GM12878 (cell line): ENCODE data around the gene MRPL49. TPM values are rescaled to one million over a fixed set of nuclear protein-coding genes. Genes with fewer than 3 reads are reported as not detected.

Source experiments
- ATAC-seq: fragments of 200-7000 bp; cut with Tn5 transposase; 3 replicates; pipeline ENCODE4 v1.9.1; 2020; ENCODE audit warnings: mild to moderate bottlenecking, moderate library complexity
- BruUV-seq: library from RNA; stranded (reverse); fragments of 400-500 nt; replicated peaks from 2 replicates; lab custom pipeline; 2021; lab: Mats Ljungman, UMichigan
- CTCF ChIA-PET: fragments of 300-600 bp; sonication (Branson Sonifier 250); formaldehyde crosslinking; extraction: SDS; loops from one replicate; lab custom pipeline; 2021; ENCODE audit warnings: inconsistent platforms; lab: Yijun Ruan, JAX
- POLR2A ChIA-PET: fragments of 350-600 bp; formaldehyde crosslinking; extraction: SDS; loops from one replicate; lab custom pipeline; 2021; ENCODE audit warnings: inconsistent platforms; lab: Charles Lee
- RAD21 ChIA-PET: fragments of 300-600 bp; sonication (Branson Sonifier 250); formaldehyde crosslinking; loops from one replicate; lab custom pipeline; 2023; ENCODE audit warnings: antibody characterized with exemption; ENCODE audit not compliant: unreplicated experiment; lab: Charles Lee
- SMC1A ChIA-PET: fragments of 300-600 bp; sonication (Branson Sonifier 250); formaldehyde crosslinking; loops from one replicate; lab custom pipeline; 2023; ENCODE audit not compliant: unreplicated experiment, uncharacterized antibody; lab: Charles Lee
- DNase-seq: peaks from one replicate; pipeline ENCODE4 v3.0.0-alpha.2; 2011; ENCODE audit warnings: low read depth, low spot score
- FAIRE-seq: peaks from 3 replicates; lab custom pipeline; 2011; peaks lifted over from hg19 to GRCh38; lab: Jason Lieb, UNC
- H2AFZ ChIP-seq: 2 replicates; pipeline ENCODE4 v1.6.0; 2011; ENCODE audit warnings: low read depth, low read length, control low read depth; ENCODE audit not compliant: control insufficient read depth
- H3K27ac ChIP-seq: 2 replicates; pipeline ENCODE4 v1.5.1; 2011; ENCODE audit warnings: control low read depth; ENCODE audit not compliant: control insufficient read depth, insufficient read depth
- H3K27me3 ChIP-seq, 2 experiments: replicated peaks in 1 of 2; 2 replicates each; pipeline versions ENCODE4 v1.6.0 to v1.6.1; 2011; ENCODE audit warnings: low read length in 1 of 2; ENCODE audit not compliant: control insufficient read depth in 2 of 2, insufficient read depth in 2 of 2
- H3K36me3 ChIP-seq, 2 experiments: 2 replicates each; pipeline ENCODE4 v1.5.1; 2011; ENCODE audit warnings: low read length in 1 of 2; ENCODE audit not compliant: control insufficient read depth in 2 of 2, insufficient read depth in 2 of 2
- H3K4me1 ChIP-seq: 2 replicates; pipeline ENCODE4 v1.6.1; 2011; ENCODE audit warnings: mild to moderate bottlenecking, low read length, moderate library complexity, mixed read lengths; ENCODE audit not compliant: control insufficient read depth, insufficient read depth
- H3K4me2 ChIP-seq: 2 replicates; pipeline ENCODE4 v1.6.0; 2011; ENCODE audit warnings: control low read depth; ENCODE audit not compliant: control insufficient read depth, insufficient read depth
- H3K4me3 ChIP-seq: fragments of 200-600 bp; sonication (generic); 2 replicates; pipeline ENCODE4 v1.5.1; 2016
- H3K79me2 ChIP-seq: 2 replicates; pipeline ENCODE4 v1.6.0; 2011; ENCODE audit warnings: low read length; ENCODE audit not compliant: control insufficient read depth, insufficient read depth
- H3K9ac ChIP-seq: 2 replicates; pipeline ENCODE4 v1.8.0; 2011; ENCODE audit warnings: low read length, control low read depth, mixed read lengths; ENCODE audit not compliant: control insufficient read depth, insufficient read depth
- H3K9me3 ChIP-seq: replicated peaks from 3 replicates; pipeline ENCODE4 v1.5.1; 2011; ENCODE audit warnings: mild to moderate bottlenecking, low read length; ENCODE audit not compliant: control insufficient read depth, insufficient read depth
- H4K20me1 ChIP-seq: 2 replicates; pipeline ENCODE4 v1.6.0; 2011; ENCODE audit not compliant: control insufficient read depth, insufficient read depth
- ATF2 ChIP-seq: IDR thresholded peaks from 2 replicates; pipeline ENCODE4 v1.6.1; 2012; ENCODE audit warnings: low read length, inconsistent platforms
- ATF7 ChIP-seq: fragments of 450-650 bp; IDR thresholded peaks from 2 replicates; pipeline ENCODE4 v1.6.1; 2016; ENCODE audit warnings: low read depth, mild to moderate bottlenecking
- EP300 ChIP-seq, 2 experiments: fragments of 150-350 bp in 1 of 2; IDR thresholded peaks; 2 replicates each; pipeline ENCODE4 v1.6.1; 2011 to 2012; ENCODE audit warnings: low read depth in 2 of 2, low read length in 2 of 2, borderline replicate concordance in 1 of 2, improper control_type of control experiment in 1 of 2, inconsistent platforms in 1 of 2; ENCODE audit not compliant: control insufficient read depth in 1 of 2
- IRF4 ChIP-seq: IDR thresholded peaks from 2 replicates; pipeline ENCODE4 v1.6.1; 2011; ENCODE audit warnings: low read depth, low read length
- JUNB ChIP-seq: IDR thresholded peaks from 2 replicates; pipeline ENCODE4 v1.6.1; 2016; ENCODE audit warnings: antibody characterized with exemption, mild to moderate bottlenecking
- KDM1A ChIP-seq: fragments of 200-600 bp; sonication (generic); IDR thresholded peaks from 2 replicates; pipeline ENCODE4 v1.6.1; 2016; ENCODE audit warnings: borderline replicate concordance
- MAX ChIP-seq: IDR thresholded peaks from 2 replicates; pipeline ENCODE4 v1.6.1; 2012; ENCODE audit warnings: low read depth, low read length, improper control_type of control experiment
- MEF2A ChIP-seq: IDR thresholded peaks from 2 replicates; pipeline ENCODE4 v1.6.1; 2011; ENCODE audit warnings: low read depth, mild to moderate bottlenecking, low read length, moderate library complexity; ENCODE audit not compliant: insufficient read depth
- MEF2B ChIP-seq: fragments of 450-650 bp; IDR thresholded peaks from 2 replicates; pipeline ENCODE4 v1.6.1; 2018; ENCODE audit warnings: mild to moderate bottlenecking, moderate library complexity; ENCODE audit not compliant: partially characterized antibody, poor library complexity, severe bottlenecking
- MTA2 ChIP-seq: fragments of 450-650 bp; IDR thresholded peaks from 2 replicates; pipeline ENCODE4 v1.6.1; 2016; ENCODE audit warnings: low read depth, mild to moderate bottlenecking, moderate library complexity
- MXI1 ChIP-seq: fragments of 150-350 bp; IDR thresholded peaks from 2 replicates; pipeline ENCODE4 v1.6.1; 2011; ENCODE audit warnings: low read depth, mild to moderate bottlenecking, inconsistent platforms, low read length, improper control_type of control experiment
- NFXL1 ChIP-seq: fragments of 450-650 bp; IDR thresholded peaks from 2 replicates; pipeline ENCODE4 v1.6.1; 2017; ENCODE audit warnings: antibody characterized with exemption, mild to moderate bottlenecking, borderline replicate concordance
- NFYB ChIP-seq: IDR thresholded peaks from 2 replicates; pipeline ENCODE4 v1.6.1; 2011; ENCODE audit warnings: low read depth, mild to moderate bottlenecking, low read length, improper control_type of control experiment, moderate library complexity; ENCODE audit not compliant: insufficient read depth
- PKNOX1 ChIP-seq: fragments of 450-650 bp; IDR thresholded peaks from 2 replicates; pipeline ENCODE4 v1.6.1; 2016; ENCODE audit warnings: mild to moderate bottlenecking
- POU2F2 ChIP-seq: IDR thresholded peaks from 3 replicates; pipeline ENCODE4 v1.6.1; 2011; ENCODE audit warnings: low read depth, mild to moderate bottlenecking, low read length, borderline replicate concordance
- RAD51 ChIP-seq: fragments of 450-650 bp; IDR thresholded peaks from 2 replicates; pipeline ENCODE4 v1.6.1; 2016; ENCODE audit warnings: moderate library complexity, mild to moderate bottlenecking, inconsistent platforms
- RBBP5 ChIP-seq: fragments of 200-600 bp; sonication (generic); conservative IDR thresholded peaks from 2 replicates; pipeline ENCODE4 v1.6.1; 2016
- RFX5 ChIP-seq: IDR thresholded peaks from 2 replicates; pipeline ENCODE4 v1.6.1; 2011; ENCODE audit warnings: low read depth, low read length, improper control_type of control experiment
- RUNX3 ChIP-seq: IDR thresholded peaks from 2 replicates; pipeline ENCODE4 v1.6.1; 2012; ENCODE audit warnings: low read length, inconsistent platforms
- TBL1XR1 ChIP-seq: IDR thresholded peaks from 2 replicates; pipeline ENCODE4 v1.6.1; 2012; ENCODE audit warnings: low read depth, low read length, improper control_type of control experiment
- ZNF274 ChIP-seq: IDR thresholded peaks from one replicate; pipeline ENCODE4 v1.8.0; 2011; ENCODE audit not compliant: insufficient read length, insufficient read depth
- ZNF384 ChIP-seq: IDR thresholded peaks from 2 replicates; pipeline ENCODE4 v1.6.1; 2012; ENCODE audit warnings: low read depth, mild to moderate bottlenecking, low read length, improper control_type of control experiment, borderline replicate concordance
- WGBS: methylation state at CpG from one replicate; pipeline ENCODE4 v1.1.6; 2016; ENCODE audit warnings: low lambda C conversion rate; ENCODE audit not compliant: insufficient replicate concordance, insufficient coverage; ENCODE audit errors: missing lambda C conversion rate; 5-methylcytosine and 5-hydroxymethylcytosine counted together
- in situ Hi-C: fragments of 300-500 bp; cut with MboI; formaldehyde crosslinking; loops from 9 replicates; pipeline ENCODE4 v1.14.3; 2018; ENCODE audit warnings: mixed read lengths
- intact Hi-C: fragments of 100-400 bp; cut with micrococcal nuclease; formaldehyde crosslinking; loops from one replicate; pipeline ENCODE4 v1.14.2; 2022; ENCODE audit not compliant: unreplicated experiment
- polyA plus RNA-seq, 11 experiments: library from polyadenylated mRNA; depleted of rRNA in 4 of 11; unstranded in 6 of 11; stranded (reverse) in 5 of 11; fragments of >200 nt; fragmentation: Nextera tagmentation in 4 of 11; fragmentation: Illumina TruSeq in 1 of 11; extraction: Ambion mirVana in 4 of 11; extraction: Trizol in 1 of 11; gene quantifications; 1 replicate in 1 of 11; 2 replicates in 10 of 11; pipeline versions ENCODE4 v1.2.1 to v1.2.3, GENCODE V29; 2011 to 2016; ENCODE audit warnings: inconsistent platforms in 2 of 11, missing spikeins in 2 of 11, low read depth in 1 of 11
- total RNA-seq, 4 experiments: library from RNA; depleted of rRNA in 3 of 4; stranded (reverse); fragments of >200 nt in 3 of 4; fragmentation: Illumina TruSeq in 1 of 4; extraction: Trizol in 1 of 4; gene quantifications; 2 replicates each; pipeline versions ENCODE4 v1.2.1 to v1.2.3, GENCODE V29; 2013 to 2021

Gene MRPL49
- total and polyA plus RNA-seq, 10 of the 15 experiments (the other 5 are each of a cell fraction or from before 2014, with no cell fraction given): 42.0 to 116 (median 71.7) TPM

- Histone ChIP-seq H3K4me1 (peaks cover 13% of the 10 kb centered on the region), H3K36me3 (no peaks in the 10 kb centered on the region), H3K9ac (no peak overlapping the region), H3K79me2 (no peaks in the 10 kb centered on the region), H4K20me1 (no peaks in the 10 kb centered on the region), H3K4me3 (no peak overlapping the region), H3K27ac (peak overlapping the region; percentile 17; the same call in 1 of the 2 replicates), H3K9me3 (no peaks in the 10 kb centered on the region), H3K4me2 (peak overlapping the region; percentile 91), H3K27me3 (no peaks in the 10 kb centered on the region), H2AFZ (peak overlapping the region; percentile 67)
- in situ Hi-C loops (no loop called here), intact Hi-C loops (no loop called here)
- CTCF ChIA-PET: no interaction called here
- POLR2A ChIA-PET: no interaction called here
- WGBS: 2% methylated on average over 5 of the region's 5 CpGs
- RAD21 ChIA-PET: no interaction called here
- peak; percentile 61 for DNase-seq
- BruUV-seq: no TSS peak
- ATAC-seq: peak; percentile 99
- peak; percentile 89 for FAIRE-seq
- TF ChIP-seq IRF4 (peak; percentile 44; the same call in 1 of the 2 replicates), ATF2 (0 out of 2 replicates have a peak, but pooled peaks have one; percentile 26), JUNB (peak; percentile 43; the same call in 1 of the 2 replicates), POU2F2 (peak; percentile 91; the same call in 2 of the 3 replicates), KDM1A (no peak), ZNF274 (no peak), ATF7 (peak; percentile 70), MEF2B (peak; percentile 37), RAD51 (peak; percentile 61; the same call in 1 of the 2 replicates), RFX5 (0 out of 2 replicates have a peak, but pooled peaks have one; percentile 18), NFXL1 (no peak), MXI1 (peak; percentile 43; the same call in 1 of the 2 replicates), RBBP5 (no peak), MTA2 (peak; percentile 49; the same call in 1 of the 2 replicates), PKNOX1 (peak; percentile 32; the same call in 1 of the 2 replicates), MEF2A (peak; percentile 56; the same call in 1 of the 2 replicates), NFYB (peak; percentile 89), TBL1XR1 (0 out of 2 replicates have a peak, but pooled peaks have one; percentile 60), RUNX3 (peak; percentile 54; the same call in 1 of the 2 replicates), MAX (no peak), ZNF384 (peak; percentile 72; the same call in 1 of the 2 replicates), EP300 (IDR thresholded peaks at IDR 0.05; ENCODE audit: borderline replicate concordance in 1 of 2, control insufficient read depth in 1 of 2, low read depth in 2 of 2, low read length in 2 of 2) (peak; percentile 38 to 71; a peak in 2 of 4 replicates)
- SMC1A ChIA-PET: no interaction called here
These were observed 36.9 kb downstream of the MRPL49 start for GRCh38 chr11:65159012-65159411.
